A204.1 (cell line): Measurements from ENCODE around the gene AAMP.

ENCODE experiments used
- FAIRE-seq: peaks from 2 replicates; lab custom pipeline; 2012; peaks lifted over from hg19 to GRCh38; lab: Jason Lieb, UNC

AAMP gene

GRCh38 chr2:218293715-218294429 lies 23.9 kb upstream of the AAMP start:
- no peak for FAIRE-seq

- no peak for FAIRE-seq
Observed at GRCh38 chr2:218292048-218293014, 22.4 kb upstream of the AAMP start, which contains the start of gene TMBIM1. Gene TMBIM1 (minus strand): TSS chr2:218292503. CDS start chr2:218282141, 10,362 bp downstream.

- FAIRE-seq, result no peak
Observed at GRCh38 chr2:218291318-218292047, 21.5 kb upstream of the AAMP start.

GRCh38 chr2:218290316-218291261 lies 20.7 kb upstream of the AAMP start:
- no peak for FAIRE-seq

GRCh38 chr2:218289639-218290315 lies 19.8 kb upstream of the AAMP start:
- FAIRE-seq, result no peak

GRCh38 chr2:218286570-218287459 lies 16.9 kb upstream of the AAMP start:
- peak; percentile 67 for FAIRE-seq

- FAIRE-seq, result no peak
Observed at GRCh38 chr2:218285604-218286003, 15.7 kb upstream of the AAMP start.

GRCh38 chr2:218284106-218284811 lies 14.3 kb upstream of the AAMP start:
- no peak for FAIRE-seq

GRCh38 chr2:218282173-218282991 lies 12.4 kb upstream of the AAMP start:
- FAIRE-seq, result no peak

- FAIRE-seq, result no peak
Observed at GRCh38 chr2:218281449-218281848, 11.5 kb upstream of the AAMP start.

- no peak for FAIRE-seq
Observed at GRCh38 chr2:218280260-218280870, 10.4 kb upstream of the AAMP start.

- no peak for FAIRE-seq
Observed at GRCh38 chr2:218278531-218279360, 8.8 kb upstream of the AAMP start.

GRCh38 chr2:218277921-218278320 lies 8.0 kb upstream of the AAMP start:
- FAIRE-seq, result no peak

GRCh38 chr2:218276986-218277755 lies 7.2 kb upstream of the AAMP start:
- no peak for FAIRE-seq

- no peak for FAIRE-seq
Observed at GRCh38 chr2:218275371-218276072, 5.6 kb upstream of the AAMP start.
